HepG2 (cell line): ENCODE data around the gene UBE2O. TPM values are rescaled to one million over a fixed set of nuclear protein-coding genes. Genes with fewer than 3 reads are reported as not detected.

Source experiments
- CBX5 ChIP-seq: sonication (generic); formaldehyde crosslinking; IDR thresholded peaks from 2 replicates; pipeline ENCODE4 v1.4.0; 2020; ENCODE audit warnings: missing genetic modification reagents, borderline replicate concordance
- GZF1 ChIP-seq: sonication (generic); formaldehyde crosslinking; IDR thresholded peaks from 2 replicates; pipeline ENCODE4 v1.5.1; 2020; ENCODE audit warnings: mild to moderate bottlenecking, missing genetic modification reagents
- HNRNPH1 ChIP-seq: fragments of 200-400 bp; formaldehyde crosslinking; optimal IDR thresholded peaks from 2 replicates; pipeline ENCODE3; 2017; ENCODE audit warnings: mild to moderate bottlenecking, low read depth, low read length
- IRF2 ChIP-seq: IDR thresholded peaks from 2 replicates; pipeline ENCODE4 v1.6.1; 2018; ENCODE audit warnings: missing genetic modification reagents, missing compliant biosample characterization
- MTA3 ChIP-seq: sonication (generic); formaldehyde crosslinking; IDR thresholded peaks from 2 replicates; pipeline ENCODE4 v1.4.0; 2020; ENCODE audit warnings: missing genetic modification reagents
- SAFB2 ChIP-seq: sonication (generic); formaldehyde crosslinking; IDR thresholded peaks from 2 replicates; pipeline ENCODE4 v1.5.1; 2020; ENCODE audit warnings: missing genetic modification reagents, low read depth, mild to moderate bottlenecking, borderline replicate concordance
- SP140L ChIP-seq: sonication (generic); formaldehyde crosslinking; IDR thresholded peaks from 2 replicates; pipeline ENCODE4 v1.4.0; 2020; ENCODE audit warnings: missing genetic modification reagents, borderline replicate concordance
- ZFP90 ChIP-seq: sonication (generic); formaldehyde crosslinking; IDR thresholded peaks from 2 replicates; pipeline ENCODE4 v1.8.0; 2022; ENCODE audit warnings: missing genetic modification reagents, mild to moderate bottlenecking, inconsistent platforms, borderline replicate concordance
- ZNF124 ChIP-seq: sonication (generic); formaldehyde crosslinking; IDR thresholded peaks from 2 replicates; pipeline ENCODE4 v1.4.0; 2020; ENCODE audit warnings: missing genetic modification reagents
- ZNF256 ChIP-seq: sonication (generic); formaldehyde crosslinking; conservative IDR thresholded peaks from 2 replicates; pipeline ENCODE4 v1.4.0; 2020; ENCODE audit warnings: missing genetic modification reagents
- ZNF552 ChIP-seq: sonication (generic); formaldehyde crosslinking; IDR thresholded peaks from 2 replicates; pipeline ENCODE4 v1.9.0; 2022; ENCODE audit warnings: missing genetic modification reagents, mild to moderate bottlenecking, borderline replicate concordance
- ZNF619 ChIP-seq: sonication (generic); formaldehyde crosslinking; IDR thresholded peaks from 2 replicates; pipeline ENCODE4 v1.4.0; 2020; ENCODE audit warnings: mild to moderate bottlenecking, missing genetic modification reagents
- polyA plus RNA-seq, 8 experiments: library from polyadenylated mRNA; depleted of rRNA in 3 of 8; stranded (reverse) in 7 of 8; unstranded in 1 of 8; fragments of >200 nt; fragmentation: Illumina TruSeq in 4 of 8; extraction: Trizol in 4 of 8; gene quantifications; 2 replicates each; pipeline versions ENCODE4 v1.2.1 to v1.2.3, GENCODE V29; 2011 to 2016; ENCODE audit warnings: low read depth in 4 of 8, missing spikeins in 1 of 8, mixed read lengths in 1 of 8; ENCODE audit not compliant: insufficient read depth in 1 of 8
- total RNA-seq, 5 experiments: library from RNA; depleted of rRNA; stranded (reverse); fragments of >200 nt; fragmentation: Illumina TruSeq; extraction: Trizol; gene quantifications; 2 replicates each; pipeline ENCODE4 v1.2.3, GENCODE V29; 2016; ENCODE audit warnings: low read depth in 1 of 5
- TF ChIP-seq, protein P1 (sequence below): sonication (generic); formaldehyde crosslinking; IDR thresholded peaks from 2 replicates; pipeline ENCODE4 v1.9.0; 2021; ENCODE audit warnings: missing genetic modification reagents, mild to moderate bottlenecking, borderline replicate concordance
- TF ChIP-seq, protein P2 (sequence below): sonication (generic); formaldehyde crosslinking; IDR thresholded peaks from 2 replicates; pipeline ENCODE4 v1.4.0; 2020; ENCODE audit warnings: low read depth, missing genetic modification reagents
- TF ChIP-seq, protein P3 (sequence below): sonication (generic); formaldehyde crosslinking; conservative IDR thresholded peaks from 2 replicates; pipeline ENCODE4 v1.4.0; 2020; ENCODE audit warnings: missing genetic modification reagents
- TF ChIP-seq, protein P4 (sequence below): sonication (generic); formaldehyde crosslinking; IDR thresholded peaks from 2 replicates; pipeline ENCODE4 v1.5.0; 2020; ENCODE audit warnings: mild to moderate bottlenecking, missing genetic modification reagents
- TF ChIP-seq, protein P5 (sequence below): sonication (generic); formaldehyde crosslinking; IDR thresholded peaks from 2 replicates; pipeline ENCODE4 v1.5.1; 2020; ENCODE audit warnings: missing genetic modification reagents, mild to moderate bottlenecking, borderline replicate concordance
- TF ChIP-seq, protein P6 (sequence below): sonication (generic); formaldehyde crosslinking; IDR thresholded peaks from 2 replicates; pipeline ENCODE4 v1.4.0; 2020; ENCODE audit warnings: missing genetic modification reagents

UBE2O gene
- total and polyA plus RNA-seq, 2 of the 13 experiments (the other 11 are each of a cell fraction or from before 2014, with no cell fraction given), result 21.5 to 23.5 TPM

DNA sequence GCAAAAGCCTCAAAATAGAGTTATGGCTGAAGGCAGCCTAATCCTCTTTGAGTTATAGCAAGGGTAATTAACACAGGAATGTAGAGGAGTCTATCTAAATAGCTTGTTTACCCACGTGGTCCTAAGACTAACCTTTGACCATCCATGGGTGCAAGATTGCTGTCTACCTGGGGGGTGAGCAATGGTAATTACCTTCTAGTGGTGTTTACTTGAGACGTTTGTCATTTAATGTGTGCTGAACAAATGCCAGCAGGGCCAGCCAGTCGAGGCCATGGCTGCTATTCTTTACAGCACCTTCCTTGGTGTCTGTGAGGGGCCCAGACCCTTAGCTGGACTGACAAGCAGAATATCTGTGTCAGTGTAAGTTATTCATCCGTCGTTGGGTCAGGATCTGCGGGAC lies 85.3 kb downstream of the UBE2O start (continued):
- TF ChIP-seq ZNF256, result no peak
- TF ChIP-seq, protein P1, sequence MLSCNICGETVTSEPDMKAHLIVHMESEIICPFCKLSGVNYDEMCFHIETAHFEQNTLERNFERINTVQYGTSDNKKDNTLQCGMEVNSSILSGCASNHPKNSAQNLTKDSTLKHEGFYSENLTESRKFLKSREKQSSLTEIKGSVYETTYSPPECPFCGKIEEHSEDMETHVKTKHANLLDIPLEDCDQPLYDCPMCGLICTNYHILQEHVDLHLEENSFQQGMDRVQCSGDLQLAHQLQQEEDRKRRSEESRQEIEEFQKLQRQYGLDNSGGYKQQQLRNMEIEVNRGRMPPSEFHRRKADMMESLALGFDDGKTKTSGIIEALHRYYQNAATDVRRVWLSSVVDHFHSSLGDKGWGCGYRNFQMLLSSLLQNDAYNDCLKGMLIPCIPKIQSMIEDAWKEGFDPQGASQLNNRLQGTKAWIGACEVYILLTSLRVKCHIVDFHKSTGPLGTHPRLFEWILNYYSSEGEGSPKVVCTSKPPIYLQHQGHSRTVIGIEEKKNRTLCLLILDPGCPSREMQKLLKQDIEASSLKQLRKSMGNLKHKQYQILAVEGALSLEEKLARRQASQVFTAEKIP (CRISPR knock-in tag), result no peak
- no peak for TF ChIP-seq IRF2
- TF ChIP-seq, protein P2, sequence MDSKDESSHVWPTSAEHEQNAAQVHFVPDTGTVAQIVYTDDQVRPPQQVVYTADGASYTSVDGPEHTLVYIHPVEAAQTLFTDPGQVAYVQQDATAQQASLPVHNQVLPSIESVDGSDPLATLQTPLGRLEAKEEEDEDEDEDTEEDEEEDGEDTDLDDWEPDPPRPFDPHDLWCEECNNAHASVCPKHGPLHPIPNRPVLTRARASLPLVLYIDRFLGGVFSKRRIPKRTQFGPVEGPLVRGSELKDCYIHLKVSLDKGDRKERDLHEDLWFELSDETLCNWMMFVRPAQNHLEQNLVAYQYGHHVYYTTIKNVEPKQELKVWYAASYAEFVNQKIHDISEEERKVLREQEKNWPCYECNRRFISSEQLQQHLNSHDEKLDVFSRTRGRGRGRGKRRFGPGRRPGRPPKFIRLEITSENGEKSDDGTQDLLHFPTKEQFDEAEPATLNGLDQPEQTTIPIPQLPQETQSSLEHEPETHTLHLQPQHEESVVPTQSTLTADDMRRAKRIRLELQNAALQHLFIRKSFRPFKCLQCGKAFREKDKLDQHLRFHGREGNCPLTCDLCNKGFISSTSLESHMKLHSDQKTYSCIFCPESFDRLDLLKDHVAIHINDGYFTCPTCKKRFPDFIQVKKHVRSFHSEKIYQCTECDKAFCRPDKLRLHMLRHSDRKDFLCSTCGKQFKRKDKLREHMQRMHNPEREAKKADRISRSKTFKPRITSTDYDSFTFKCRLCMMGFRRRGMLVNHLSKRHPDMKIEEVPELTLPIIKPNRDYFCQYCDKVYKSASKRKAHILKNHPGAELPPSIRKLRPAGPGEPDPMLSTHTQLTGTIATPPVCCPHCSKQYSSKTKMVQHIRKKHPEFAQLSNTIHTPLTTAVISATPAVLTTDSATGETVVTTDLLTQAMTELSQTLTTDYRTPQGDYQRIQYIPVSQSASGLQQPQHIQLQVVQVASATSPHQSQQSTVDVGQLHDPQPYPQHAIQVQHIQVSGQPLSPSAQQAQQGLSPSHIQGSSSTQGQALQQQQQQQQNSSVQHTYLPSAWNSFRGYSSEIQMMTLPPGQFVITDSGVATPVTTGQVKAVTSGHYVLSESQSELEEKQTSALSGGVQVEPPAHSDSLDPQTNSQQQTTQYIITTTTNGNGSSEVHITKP, result no peak
- no peak for TF ChIP-seq ZNF552 (CRISPR knock-in tag)
- TF ChIP-seq, protein P3, sequence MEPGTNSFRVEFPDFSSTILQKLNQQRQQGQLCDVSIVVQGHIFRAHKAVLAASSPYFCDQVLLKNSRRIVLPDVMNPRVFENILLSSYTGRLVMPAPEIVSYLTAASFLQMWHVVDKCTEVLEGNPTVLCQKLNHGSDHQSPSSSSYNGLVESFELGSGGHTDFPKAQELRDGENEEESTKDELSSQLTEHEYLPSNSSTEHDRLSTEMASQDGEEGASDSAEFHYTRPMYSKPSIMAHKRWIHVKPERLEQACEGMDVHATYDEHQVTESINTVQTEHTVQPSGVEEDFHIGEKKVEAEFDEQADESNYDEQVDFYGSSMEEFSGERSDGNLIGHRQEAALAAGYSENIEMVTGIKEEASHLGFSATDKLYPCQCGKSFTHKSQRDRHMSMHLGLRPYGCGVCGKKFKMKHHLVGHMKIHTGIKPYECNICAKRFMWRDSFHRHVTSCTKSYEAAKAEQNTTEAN, result no peak
- TF ChIP-seq SAFB2 (CRISPR knock-in tag), result no peak
- TF ChIP-seq ZNF124, result no peak
- no peak for TF ChIP-seq HNRNPH1
- TF ChIP-seq, protein P4, sequence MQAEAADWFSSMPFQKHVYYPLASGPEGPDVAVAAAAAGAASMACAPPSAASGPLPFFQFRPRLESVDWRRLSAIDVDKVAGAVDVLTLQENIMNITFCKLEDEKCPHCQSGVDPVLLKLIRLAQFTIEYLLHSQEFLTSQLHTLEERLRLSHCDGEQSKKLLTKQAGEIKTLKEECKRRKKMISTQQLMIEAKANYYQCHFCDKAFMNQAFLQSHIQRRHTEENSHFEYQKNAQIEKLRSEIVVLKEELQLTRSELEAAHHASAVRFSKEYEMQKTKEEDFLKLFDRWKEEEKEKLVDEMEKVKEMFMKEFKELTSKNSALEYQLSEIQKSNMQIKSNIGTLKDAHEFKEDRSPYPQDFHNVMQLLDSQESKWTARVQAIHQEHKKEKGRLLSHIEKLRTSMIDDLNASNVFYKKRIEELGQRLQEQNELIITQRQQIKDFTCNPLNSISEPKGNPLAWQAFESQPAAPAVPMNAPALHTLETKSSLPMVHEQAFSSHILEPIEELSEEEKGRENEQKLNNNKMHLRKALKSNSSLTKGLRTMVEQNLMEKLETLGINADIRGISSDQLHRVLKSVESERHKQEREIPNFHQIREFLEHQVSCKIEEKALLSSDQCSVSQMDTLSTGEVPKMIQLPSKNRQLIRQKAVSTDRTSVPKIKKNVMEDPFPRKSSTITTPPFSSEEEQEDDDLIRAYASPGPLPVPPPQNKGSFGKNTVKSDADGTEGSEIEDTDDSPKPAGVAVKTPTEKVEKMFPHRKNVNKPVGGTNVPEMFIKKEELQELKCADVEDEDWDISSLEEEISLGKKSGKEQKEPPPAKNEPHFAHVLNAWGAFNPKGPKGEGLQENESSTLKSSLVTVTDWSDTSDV (CRISPR knock-in tag), result no peak
- TF ChIP-seq, protein P5, sequence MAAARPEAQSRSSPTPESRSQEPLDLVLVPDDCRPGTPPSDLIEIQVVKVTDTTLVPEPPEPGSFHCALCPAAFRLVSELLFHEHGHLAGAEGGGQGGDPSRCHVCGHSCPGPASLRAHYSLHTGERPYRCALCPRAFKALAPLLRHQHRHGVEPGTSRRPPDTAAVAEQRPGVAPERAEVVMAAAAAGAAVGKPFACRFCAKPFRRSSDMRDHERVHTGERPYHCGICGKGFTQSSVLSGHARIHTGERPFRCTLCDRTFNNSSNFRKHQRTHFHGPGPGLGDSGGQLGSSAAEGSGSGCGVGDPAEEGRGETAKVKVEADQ (CRISPR knock-in tag), result no peak
- TF ChIP-seq CBX5 (CRISPR knock-in tag), result no peak
- 0 out of 2 replicates have a peak, but pooled peaks have one; percentile 46 for TF ChIP-seq ZFP90 (CRISPR knock-in tag)
- no peak for TF ChIP-seq SP140L
- TF ChIP-seq MTA3 (CRISPR knock-in tag), result no peak
- TF ChIP-seq GZF1 (CRISPR knock-in tag), result no peak
- TF ChIP-seq, protein P6, sequence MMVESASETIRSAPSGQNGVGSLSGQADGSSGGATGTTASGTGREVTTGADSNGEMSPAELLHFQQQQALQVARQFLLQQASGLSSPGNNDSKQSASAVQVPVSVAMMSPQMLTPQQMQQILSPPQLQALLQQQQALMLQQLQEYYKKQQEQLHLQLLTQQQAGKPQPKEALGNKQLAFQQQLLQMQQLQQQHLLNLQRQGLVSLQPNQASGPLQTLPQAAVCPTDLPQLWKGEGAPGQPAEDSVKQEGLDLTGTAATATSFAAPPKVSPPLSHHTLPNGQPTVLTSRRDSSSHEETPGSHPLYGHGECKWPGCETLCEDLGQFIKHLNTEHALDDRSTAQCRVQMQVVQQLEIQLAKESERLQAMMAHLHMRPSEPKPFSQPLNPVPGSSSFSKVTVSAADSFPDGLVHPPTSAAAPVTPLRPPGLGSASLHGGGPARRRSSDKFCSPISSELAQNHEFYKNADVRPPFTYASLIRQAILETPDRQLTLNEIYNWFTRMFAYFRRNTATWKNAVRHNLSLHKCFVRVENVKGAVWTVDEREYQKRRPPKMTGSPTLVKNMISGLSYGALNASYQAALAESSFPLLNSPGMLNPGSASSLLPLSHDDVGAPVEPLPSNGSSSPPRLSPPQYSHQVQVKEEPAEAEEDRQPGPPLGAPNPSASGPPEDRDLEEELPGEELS, result peak; percentile 75
- no peak for TF ChIP-seq ZNF619 (CRISPR knock-in tag)
